Activated CD8-positive, alpha-beta T cell treated with anti-CD3 and anti-CD28 coated beads for 36 hours (primary cell): ENCODE data around the gene PPP4C. TPM values are rescaled to one million over a fixed set of nuclear protein-coding genes. Genes with fewer than 3 reads are reported as not detected.
A peak's percentile ranks its signal among the peaks of the same experiment; 100 is the strongest.

ENCODE experiments used
- ATAC-seq: fragments of 200-7000 bp; cut with Tn5 transposase; one replicate; pipeline ENCODE4 v1.10.0; 2021; ENCODE audit warnings: mild to moderate bottlenecking, moderate library complexity
- CTCF ChIA-PET: fragments of 350-600 bp; sonication (Branson Sonifier 250); formaldehyde crosslinking; loops from one replicate; lab custom pipeline; 2021; ENCODE audit warnings: antibody characterized with exemption; lab: Charles Lee
- POLR2A ChIA-PET: fragments of 350-600 bp; sonication (Branson Sonifier 250); formaldehyde crosslinking; loops from one replicate; lab custom pipeline; 2021; ENCODE audit warnings: antibody characterized with exemption; lab: Charles Lee
- DNase-seq: peaks from one replicate; pipeline ENCODE4 v3.0.0-alpha.2; 2020
- H3K27ac Mint-ChIP-seq: one replicate; pipeline ENCODE4 v1.8.0; 2021; ENCODE audit warnings: mild to moderate bottlenecking, mixed read lengths
- H3K27me3 Mint-ChIP-seq: one replicate; pipeline ENCODE4 v1.8.0; 2021; ENCODE audit warnings: mixed read lengths
- H3K36me3 Mint-ChIP-seq: one replicate; pipeline ENCODE4 v1.8.0; 2021; ENCODE audit warnings: low read depth, mixed read lengths
- H3K4me1 Mint-ChIP-seq: one replicate; pipeline ENCODE4 v1.8.0; 2021; ENCODE audit warnings: low read depth, mixed read lengths
- H3K4me3 Mint-ChIP-seq: one replicate; pipeline ENCODE4 v1.8.0; 2021; ENCODE audit warnings: mild to moderate bottlenecking, moderate library complexity, mixed read lengths
- H3K9me3 Mint-ChIP-seq: one replicate; pipeline ENCODE4 v1.8.0; 2021; ENCODE audit warnings: mixed read lengths
- CTCF ChIP-seq: fragments of 200-600 bp; IDR thresholded peaks from one replicate; pipeline ENCODE4 v1.8.0; 2022; ENCODE audit warnings: antibody characterized with exemption, mild to moderate bottlenecking
- intact Hi-C: fragments of 100-400 bp; cut with micrococcal nuclease; formaldehyde crosslinking; loops from one replicate; pipeline ENCODE4 v1.10.0; 2022
- total RNA-seq, 2 experiments: library from RNA; stranded (reverse); gene quantifications; one replicate each; pipeline ENCODE4 v1.2.3, GENCODE V29; 2021

PPP4C gene
- total RNA-seq, 2 experiments from 2014 or later, result 116 to 121 TPM

GRCh38 chr16:30092373-30093010, 16.7 kb downstream of the PPP4C start:
- ChIA-PET CTCF (interaction anchor here (0.9 to 5.4 kb wide), 21 partner anchors 8 to 316 kb away, joined by 3 to 60 read pairs (median 6); partner anchors contain the start of genes ALDOA, CORO1A, GDPD3 and PPP4C), POLR2A (interaction anchor here (0.6 to 7.5 kb wide), 19 partner anchors 8 to 558 kb away, joined by 3 to 70 read pairs (median 4); partner anchors contain the start of genes ALDOA, CORO1A, PPP4C and PRR14)
- peaks cover 8% of the 10 kb centered on the region for H3K9me3 Mint-ChIP-seq
- H3K27me3 Mint-ChIP-seq, result no peaks in the 10 kb centered on the region
- DNase-seq (peak; percentile 87), ATAC-seq (peak; percentile 44)
- H3K36me3 Mint-ChIP-seq, result peaks cover 28% of the 10 kb centered on the region
- peak overlapping the region; percentile 98 for H3K27ac Mint-ChIP-seq
- peaks cover 48% of the 10 kb centered on the region for H3K4me1 Mint-ChIP-seq
- intact Hi-C loops, result loop anchor here (10.0 kb wide), 2 partner anchors 282 to 462 kb away; partner anchors contain the start of genes MYL11, TBC1D10B and ZNF764
- peak; percentile 79 for TF ChIP-seq CTCF
- H3K4me3 Mint-ChIP-seq, result peak overlapping the region; percentile 90

GRCh38 chr16:30094541-30095165, 18.9 kb downstream of the PPP4C start:
- H3K36me3 Mint-ChIP-seq, result peaks cover 39% of the 10 kb centered on the region
- H3K9me3 Mint-ChIP-seq, result peaks cover 21% of the 10 kb centered on the region
- peaks cover 41% of the 10 kb centered on the region for H3K4me1 Mint-ChIP-seq
- DNase-seq, result no peak
- H3K27me3 Mint-ChIP-seq, result no peaks in the 10 kb centered on the region
- TF ChIP-seq CTCF, result no peak
- peak overlapping the region; percentile 87 for H3K27ac Mint-ChIP-seq
- peak overlapping the region; percentile 83 for H3K4me3 Mint-ChIP-seq
- ChIA-PET POLR2A (interaction anchor here (0.8 to 7.5 kb wide), 4 partner anchors 9 to 92 kb away, joined by 3 to 70 read pairs (median 26); partner anchors contain the start of gene PPP4C), CTCF (interaction anchor here (1.0 to 5.3 kb wide), 4 partner anchors 8 to 91 kb away, joined by 3 to 36 read pairs (median 10); partner anchors contain the start of gene GDPD3)
- intact Hi-C loops, result loop anchor here (10.0 kb wide), 2 partner anchors 280 to 460 kb away; partner anchors contain the start of genes MYL11, TBC1D10B and ZNF764
- no peak for ATAC-seq

- peak overlapping the region; percentile 87 for H3K27ac Mint-ChIP-seq
- peak overlapping the region; percentile 83 for H3K4me3 Mint-ChIP-seq
- POLR2A ChIA-PET, result interaction anchor here (1.3 to 7.5 kb wide), 4 partner anchors 16 to 91 kb away, joined by 3 to 70 read pairs (median 25); partner anchors contain the start of gene PPP4C
- H3K4me1 Mint-ChIP-seq, result peaks cover 33% of the 10 kb centered on the region
- H3K27me3 Mint-ChIP-seq, result no peaks in the 10 kb centered on the region
- no peak for ATAC-seq
- TF ChIP-seq CTCF, result no peak
- peaks cover 39% of the 10 kb centered on the region for H3K36me3 Mint-ChIP-seq
- peak; percentile 35 for DNase-seq
- intact Hi-C loops, result loop anchor here (10.0 kb wide), 2 partner anchors 279 to 459 kb away; partner anchors contain the start of genes MYL11, TBC1D10B and ZNF764
- peaks cover 21% of the 10 kb centered on the region for H3K9me3 Mint-ChIP-seq
- CTCF ChIA-PET, result interaction anchor here (1.0 kb wide), 2 partner anchors 56 to 90 kb away, joined by 3 read pairs; no protein-coding TSS in a partner anchor
Observed at GRCh38 chr16:30095166-30096078, 19.6 kb downstream of the PPP4C start.

GRCh38 chr16:30096105-30096861, 20.5 kb downstream of the PPP4C start, which contains the start of gene YPEL3:
TSS of gene YPEL3 (minus strand) at chr16:30096213. CDS start at chr16:30095482, 731 bp downstream.
- ChIA-PET POLR2A (interaction anchor here (0.9 to 7.5 kb wide), 4 partner anchors 10 to 89 kb away, joined by 3 to 70 read pairs (median 4); partner anchors contain the start of genes CORO1A and PPP4C), CTCF (interaction anchor here (1.0 to 1.2 kb wide), 3 partner anchors 16 to 64 kb away, joined by 3 to 4 read pairs (median 3); no protein-coding TSS in a partner anchor)
- Mint-ChIP-seq H3K9me3 (peaks cover 21% of the 10 kb centered on the region), H3K27ac (peak within 1 kb of the TSS; percentile 88), H3K27me3 (no peaks in the 10 kb centered on the region), H3K36me3 (peaks cover 39% of the 10 kb centered on the region), H3K4me1 (peaks cover 31% of the 10 kb centered on the region), H3K4me3 (peak within 1 kb of the TSS; percentile 83)
- peak; percentile 92 for DNase-seq
- intact Hi-C loops, result loop anchor here (10.0 kb wide), 2 partner anchors 279 to 459 kb away; partner anchors contain the start of genes MYL11, TBC1D10B and ZNF764
- peak; percentile 45 for ATAC-seq
- TF ChIP-seq CTCF, result no peak
